Thyroid gland (tissue), 4 donors: ENCODE measurements around the gene ZNF518A. TPM values are rescaled to one million over a fixed set of nuclear protein-coding genes. Genes with fewer than 3 reads are reported as not detected.

Experiments
- DNase-seq, 2 donors: peaks; one replicate each; pipeline ENCODE4 v3.0.0-alpha.2; 2019
- H3K27ac ChIP-seq, 3 donors: fragments of 200-600 bp; sonication (generic); 1 replicate in 2 of 3; 2 replicates in 1 of 3; pipeline ENCODE4 v1.5.1; 2016 to 2019; ENCODE audit warnings: mild to moderate bottlenecking in 1 of 3, moderate library complexity in 1 of 3
- H3K27me3 ChIP-seq: fragments of 200-600 bp; sonication (generic); one replicate; pipeline ENCODE4 v1.5.1; 2019
- H3K36me3 ChIP-seq, 2 donors: fragments of 200-600 bp; sonication (generic); one replicate each; pipeline ENCODE4 v1.5.1; 2016 to 2019
- H3K4me1 ChIP-seq, 2 donors: fragments of 200-600 bp; sonication (generic); one replicate each; pipeline ENCODE4 v1.5.1; 2017 to 2019
- H3K4me3 ChIP-seq, 3 donors: fragments of 200-600 bp; sonication (generic); replicated peaks in 1 of 3; 1 replicate in 2 of 3; 2 replicates in 1 of 3; pipeline ENCODE4 v1.5.1; 2016; ENCODE audit warnings: mild to moderate bottlenecking in 1 of 3
- H3K9me3 ChIP-seq: fragments of 200-600 bp; sonication (generic); one replicate; pipeline ENCODE4 v1.5.1; 2017
- POLR2A ChIP-seq, 2 donors: fragments of 450-650 bp; IDR thresholded peaks; one replicate each; pipeline ENCODE4 v1.6.1; 2017; ENCODE audit warnings: antibody characterized with exemption in 2 of 2, mild to moderate bottlenecking in 2 of 2, moderate library complexity in 1 of 2
- WGBS, 2 donors: methylation state at CpG; one replicate each; pipeline ENCODE4 v1.1.5; 2017; 5-methylcytosine and 5-hydroxymethylcytosine counted together
- intact Hi-C: fragments of 100-400 bp; cut with DNase I; formaldehyde crosslinking; loops from one replicate; pipeline ENCODE4 v1.15.1; 2023
- total RNA-seq, 4 donors: library from RNA; depleted of rRNA; stranded (reverse); fragments of >200 nt; gene quantifications; one replicate each; pipeline ENCODE4 v1.2.3, GENCODE V29; 2016
- TF ChIP-seq, protein P1 (sequence below), 6 experiments: fragments of 200-600 bp in 3 of 6; fragments of 450-650 bp in 3 of 6; sonication (generic) in 3 of 6; IDR thresholded peaks; one replicate each; pipeline ENCODE4 v1.5.1; 2016 to 2019; ENCODE audit warnings: antibody characterized with exemption in 6 of 6, mild to moderate bottlenecking in 2 of 6, inconsistent platforms in 1 of 6, moderate library complexity in 1 of 6

ZNF518A gene
- total RNA-seq, 4 donors from 2014 or later: 31.1 to 43.5 (median 35.5) TPM

DNA sequence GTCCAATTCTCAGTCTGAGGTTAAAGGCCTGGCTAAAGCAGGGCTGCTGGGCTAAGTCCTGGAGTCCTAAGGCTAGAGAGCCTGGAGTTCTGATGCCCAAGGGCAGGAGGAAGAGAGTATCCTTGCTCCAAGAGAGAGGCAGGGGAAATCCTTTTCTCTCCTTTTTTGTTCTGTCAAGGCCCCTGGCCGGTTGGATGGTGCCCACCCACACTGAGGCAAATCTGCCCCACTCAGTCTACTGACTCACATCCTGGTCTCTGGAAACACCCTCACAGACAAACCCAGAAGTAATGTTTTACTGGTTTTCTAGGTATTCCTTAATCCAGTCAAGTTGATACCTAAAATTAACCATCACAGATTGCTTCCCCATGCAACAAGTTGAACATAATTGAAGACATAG lies 23.0 kb downstream of the ZNF518A start:
- Histone ChIP-seq H3K4me1 (no peaks in the 10 kb centered on the region), H3K9me3 (no peaks in the 10 kb centered on the region), H3K27me3 (no peaks in the 10 kb centered on the region), H3K4me3 (no peak overlapping the region), H3K27ac (no peak overlapping the region), H3K36me3 (peaks cover 31 to 39% of the 10 kb centered on the region in 2 donors)
- WGBS, 2 donors: 75 to 96% methylated on average over 1 of the region's 1 CpG
- intact Hi-C loops: no loop called here
- DNase-seq: no peak
- TF ChIP-seq, protein P1, sequence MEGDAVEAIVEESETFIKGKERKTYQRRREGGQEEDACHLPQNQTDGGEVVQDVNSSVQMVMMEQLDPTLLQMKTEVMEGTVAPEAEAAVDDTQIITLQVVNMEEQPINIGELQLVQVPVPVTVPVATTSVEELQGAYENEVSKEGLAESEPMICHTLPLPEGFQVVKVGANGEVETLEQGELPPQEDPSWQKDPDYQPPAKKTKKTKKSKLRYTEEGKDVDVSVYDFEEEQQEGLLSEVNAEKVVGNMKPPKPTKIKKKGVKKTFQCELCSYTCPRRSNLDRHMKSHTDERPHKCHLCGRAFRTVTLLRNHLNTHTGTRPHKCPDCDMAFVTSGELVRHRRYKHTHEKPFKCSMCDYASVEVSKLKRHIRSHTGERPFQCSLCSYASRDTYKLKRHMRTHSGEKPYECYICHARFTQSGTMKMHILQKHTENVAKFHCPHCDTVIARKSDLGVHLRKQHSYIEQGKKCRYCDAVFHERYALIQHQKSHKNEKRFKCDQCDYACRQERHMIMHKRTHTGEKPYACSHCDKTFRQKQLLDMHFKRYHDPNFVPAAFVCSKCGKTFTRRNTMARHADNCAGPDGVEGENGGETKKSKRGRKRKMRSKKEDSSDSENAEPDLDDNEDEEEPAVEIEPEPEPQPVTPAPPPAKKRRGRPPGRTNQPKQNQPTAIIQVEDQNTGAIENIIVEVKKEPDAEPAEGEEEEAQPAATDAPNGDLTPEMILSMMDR (IDR thresholded peaks at IDR 0.05): no peak
- TF ChIP-seq POLR2A (IDR thresholded peaks at IDR 0.05): no peak

DNA sequence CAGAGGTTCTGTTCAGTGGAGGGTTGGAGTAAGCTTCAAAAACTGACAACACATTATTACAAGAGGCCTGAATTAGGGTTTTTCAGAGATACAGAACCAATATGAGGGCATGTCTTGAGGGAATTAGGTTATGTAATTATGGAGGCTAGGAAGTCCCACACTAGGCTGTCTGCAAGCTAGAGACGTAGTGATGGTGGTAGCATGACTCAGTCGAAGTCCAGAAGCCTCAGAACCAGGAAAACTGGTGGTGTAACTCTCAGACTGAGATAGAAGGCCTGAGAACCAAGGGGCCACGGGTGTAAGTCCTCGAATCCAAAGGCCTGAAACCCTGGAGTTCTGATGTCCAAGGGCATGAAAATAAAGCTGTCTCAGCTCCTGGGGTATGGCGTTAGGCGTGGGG lies 35.6 kb downstream of the ZNF518A start:
- WGBS, 2 donors: 95 to 97% methylated on average over 6 of the region's 6 CpGs
- intact Hi-C loops: no loop called here
- Histone ChIP-seq H3K36me3 (no peaks in the 10 kb centered on the region), H3K27me3 (no peaks in the 10 kb centered on the region), H3K9me3 (no peaks in the 10 kb centered on the region), H3K27ac (no peak overlapping the region), H3K4me1 (no peaks in the 10 kb centered on the region), H3K4me3 (no peak overlapping the region)
- no peak for DNase-seq
- TF ChIP-seq POLR2A (IDR thresholded peaks at IDR 0.05): no peak
- TF ChIP-seq, protein P1 (IDR thresholded peaks at IDR 0.05): no peak

GRCh38 chr10:96168546-96168945 lies 38.4 kb downstream of the ZNF518A start:
- no peak for DNase-seq
- Histone ChIP-seq H3K4me3 (no peak overlapping the region), H3K36me3 (no peaks in the 10 kb centered on the region), H3K9me3 (no peaks in the 10 kb centered on the region), H3K27me3 (no peaks in the 10 kb centered on the region), H3K4me1 (no peaks in the 10 kb centered on the region), H3K27ac (no peak overlapping the region)
- WGBS, 2 donors: 78 to 91% methylated on average over 1 of the region's 1 CpG
- TF ChIP-seq, protein P1 (IDR thresholded peaks at IDR 0.05): no peak
- no peak for TF ChIP-seq POLR2A (IDR thresholded peaks at IDR 0.05)
- intact Hi-C loops: no loop called here

- Histone ChIP-seq H3K9me3 (no peaks in the 10 kb centered on the region), H3K36me3 (no peaks in the 10 kb centered on the region), H3K4me3 (no peak overlapping the region), H3K27me3 (no peaks in the 10 kb centered on the region), H3K4me1 (no peaks in the 10 kb centered on the region), H3K27ac (no peak overlapping the region)
- intact Hi-C loops: no loop called here
- TF ChIP-seq, protein P1 (IDR thresholded peaks at IDR 0.05): no peak
- no peak for TF ChIP-seq POLR2A (IDR thresholded peaks at IDR 0.05)
- DNase-seq: no peak
Observed at GRCh38 chr10:96170230-96170629, 40.1 kb downstream of the ZNF518A start.

- no peak overlapping the region for H3K27ac ChIP-seq
- intact Hi-C loops: no loop called here
- DNase-seq: no peak
- WGBS, 2 donors: 97 to 98% methylated on average over 1 of the region's 1 CpG
- H3K9me3 ChIP-seq: no peaks in the 10 kb centered on the region
- no peak overlapping the region for H3K4me3 ChIP-seq
- no peaks in the 10 kb centered on the region for H3K27me3 ChIP-seq
- TF ChIP-seq POLR2A (IDR thresholded peaks at IDR 0.05): no peak
- TF ChIP-seq, protein P1 (IDR thresholded peaks at IDR 0.05): no peak
- no peaks in the 10 kb centered on the region for H3K36me3 ChIP-seq
- no peaks in the 10 kb centered on the region for H3K4me1 ChIP-seq
Observed at GRCh38 chr10:96172666-96173065, 42.6 kb downstream of the ZNF518A start.
